SK-N-SH (cell line): ENCODE data around the gene ACTR3. TPM values are rescaled to one million over a fixed set of nuclear protein-coding genes. Genes with fewer than 3 reads are reported as not detected.
"Not testable (repeated sequence)": the region's sequence is repeated elsewhere in the genome, so short reads cannot be mapped to it uniquely, and the experiment has no call there.

Experiments
- CTCF ChIA-PET: fragments of 300-600, 350-600 bp; formaldehyde crosslinking; extraction: SDS; loops from one replicate; lab custom pipeline; 2021; lab: Yijun Ruan, JAX
- POLR2A ChIA-PET: fragments of 350-600 bp; sonication (Branson Sonifier 250); formaldehyde crosslinking; extraction: SDS; loops from one replicate; lab custom pipeline; 2020; ENCODE audit warnings: antibody characterized with exemption, inconsistent platforms; lab: Yijun Ruan, JAX
- DNase-seq: peaks from one replicate; pipeline ENCODE4 v3.0.0; 2012
- H2AFZ ChIP-seq: fragments of 200-600 bp; sonication (generic); 2 replicates; pipeline ENCODE4 v1.8.1; 2016; ENCODE audit warnings: antibody characterized with exemption, mild to moderate bottlenecking, low read depth
- H3F3A ChIP-seq: fragments of 200-600 bp; sonication (generic); replicated peaks from 2 replicates; pipeline ENCODE3; 2016; ENCODE audit warnings: antibody characterized with exemption, mild to moderate bottlenecking; ENCODE audit not compliant: insufficient read depth
- H3K27ac ChIP-seq, 2 experiments: fragments of 200-500 bp in 1 of 2; fragments of 200-600 bp in 1 of 2; sonication (Bioruptor generic) in 1 of 2; sonication (generic), shearing (Covaris generic) in 1 of 2; 2 replicates each; pipeline versions ENCODE4 v1.5.1 to v1.6.1; 2014 to 2016; ENCODE audit warnings: low read depth in 2 of 2, inconsistent platforms in 1 of 2, low read length in 1 of 2, mild to moderate bottlenecking in 1 of 2, mixed read lengths in 1 of 2
- H3K27me3 ChIP-seq: fragments of 200-600 bp; sonication (generic), shearing (Covaris generic); 2 replicates; pipeline ENCODE4 v1.6.1; 2016; ENCODE audit warnings: mixed run types; ENCODE audit not compliant: insufficient read depth
- H3K36me3 ChIP-seq, 2 experiments: fragments of 200-500 bp in 1 of 2; fragments of 200-600 bp in 1 of 2; sonication (Bioruptor generic) in 1 of 2; sonication (generic) in 1 of 2; replicated peaks in 1 of 2; 2 replicates each; pipeline versions ENCODE3 to v1.5.1; 2014 to 2016; ENCODE audit warnings: low read length in 1 of 2, mild to moderate bottlenecking in 1 of 2; ENCODE audit not compliant: insufficient read depth in 2 of 2, control insufficient read depth in 1 of 2
- H3K4me1 ChIP-seq, 2 experiments: fragments of 200-500 bp in 1 of 2; fragments of 200-600 bp in 1 of 2; sonication (Bioruptor generic) in 1 of 2; sonication (generic), shearing (Covaris generic) in 1 of 2; 2 replicates each; pipeline versions ENCODE4 v1.5.1 to v1.6.1; 2014 to 2016; ENCODE audit warnings: low read depth in 1 of 2, low read length in 1 of 2, mixed run types in 1 of 2; ENCODE audit not compliant: insufficient read depth in 2 of 2, control insufficient read depth in 1 of 2
- H3K4me2 ChIP-seq: fragments of 200-600 bp; sonication (generic), shearing (Covaris generic); 2 replicates; pipeline ENCODE4 v1.6.1; 2017; ENCODE audit warnings: mixed run types
- H3K4me3 ChIP-seq, 2 experiments: fragments of 200-500 bp in 1 of 2; fragments of 200-600 bp in 1 of 2; sonication (Bioruptor generic) in 1 of 2; sonication (generic), shearing (Covaris generic) in 1 of 2; 2 replicates each; pipeline versions ENCODE4 v1.5.1 to v1.8.1; 2014 to 2016; ENCODE audit warnings: low read depth in 2 of 2, inconsistent platforms in 1 of 2, low read length in 1 of 2, mild to moderate bottlenecking in 1 of 2, mixed read lengths in 1 of 2, moderate library complexity in 1 of 2
- H3K79me2 ChIP-seq: fragments of 200-600 bp; sonication (generic); 2 replicates; pipeline ENCODE4 v1.8.1; 2017; ENCODE audit warnings: mild to moderate bottlenecking; ENCODE audit not compliant: insufficient read depth
- H3K9ac ChIP-seq: fragments of 200-600 bp; sonication (generic); 2 replicates; pipeline ENCODE4 v1.6.1; 2017; ENCODE audit warnings: mixed run types
- H3K9me2 ChIP-seq: fragments of 200-600 bp; sonication (generic); 2 replicates; pipeline ENCODE4 v1.6.1; 2017; ENCODE audit warnings: mixed run types
- H3K9me3 ChIP-seq: fragments of 200-600 bp; sonication (generic); 2 replicates; pipeline ENCODE4 v1.6.1; 2017; ENCODE audit warnings: mixed run types, mild to moderate bottlenecking, moderate library complexity
- H4K20me1 ChIP-seq: fragments of 200-600 bp; sonication (generic); 2 replicates; pipeline ENCODE4 v1.6.1; 2017; ENCODE audit warnings: mild to moderate bottlenecking, mixed run types; ENCODE audit not compliant: insufficient read depth
- CHD2 ChIP-seq: fragments of 150-350 bp; IDR thresholded peaks from 2 replicates; pipeline ENCODE4 v1.6.1; 2018; ENCODE audit warnings: low read length; ENCODE audit not compliant: partially characterized antibody
- FOSL2 ChIP-seq: IDR thresholded peaks from 2 replicates; pipeline ENCODE4 v1.4.0; 2012; ENCODE audit warnings: low read depth, mild to moderate bottlenecking, moderate library complexity, borderline replicate concordance
- FOXJ3 ChIP-seq: sonication (generic); formaldehyde crosslinking; IDR thresholded peaks from 2 replicates; pipeline ENCODE4 v1.5.1; 2020; ENCODE audit warnings: mild to moderate bottlenecking, missing genetic modification reagents
- GABPA ChIP-seq: IDR thresholded peaks from 2 replicates; pipeline ENCODE4 v1.4.0; 2012; ENCODE audit warnings: low read depth, mild to moderate bottlenecking
- JUND ChIP-seq: IDR thresholded peaks from 2 replicates; pipeline ENCODE4 v1.4.0; 2012
- MEF2A ChIP-seq: IDR thresholded peaks from 2 replicates; pipeline ENCODE4 v1.4.0; 2012; ENCODE audit warnings: low read depth, borderline replicate concordance
- MXI1 ChIP-seq: IDR thresholded peaks from 2 replicates; pipeline ENCODE4 v1.6.1; 2012; ENCODE audit warnings: mild to moderate bottlenecking, low read depth, low read length, improper control_type of control experiment
- NFIC ChIP-seq: IDR thresholded peaks from 2 replicates; pipeline ENCODE4 v1.4.0; 2012; ENCODE audit warnings: borderline replicate concordance
- RAD21 ChIP-seq: IDR thresholded peaks from 2 replicates; pipeline ENCODE4 v1.6.1; 2012; ENCODE audit warnings: mild to moderate bottlenecking, low read length
- RCOR1 ChIP-seq: fragments of 150-350 bp; IDR thresholded peaks from 2 replicates; pipeline ENCODE4 v1.6.1; 2017; ENCODE audit warnings: antibody characterized with exemption, low read length
- SIN3A ChIP-seq: IDR thresholded peaks from 2 replicates; pipeline ENCODE4 v1.6.1; 2012; ENCODE audit warnings: low read depth, mild to moderate bottlenecking, low read length, moderate library complexity, borderline replicate concordance
- SMC3 ChIP-seq: IDR thresholded peaks from 2 replicates; pipeline ENCODE4 v1.6.1; 2012; ENCODE audit warnings: low read depth, low read length, improper control_type of control experiment
- TAF1 ChIP-seq: IDR thresholded peaks from 2 replicates; pipeline ENCODE4 v1.6.1; 2012; ENCODE audit warnings: low read depth, mild to moderate bottlenecking, low read length, moderate library complexity, borderline replicate concordance
- TEAD4 ChIP-seq: IDR thresholded peaks from 2 replicates; pipeline ENCODE4 v1.4.0; 2012; ENCODE audit warnings: mild to moderate bottlenecking, borderline replicate concordance; ENCODE audit not compliant: insufficient read depth
- YY1 ChIP-seq: IDR thresholded peaks from 2 replicates; pipeline ENCODE4 v1.4.0; 2012; ENCODE audit warnings: low read depth, mild to moderate bottlenecking
- WGBS: methylation state at CpG from one replicate; pipeline ENCODE4 v1.1.6; 2017; ENCODE audit warnings: low lambda C conversion rate; 5-methylcytosine and 5-hydroxymethylcytosine counted together
- polyA plus RNA-seq, 3 experiments: library from polyadenylated mRNA; depleted of rRNA; stranded (reverse); fragments of >200 nt; gene quantifications; 2 replicates each; pipeline ENCODE4 v1.2.3, GENCODE V29; 2012
- TF ChIP-seq, protein P1 (sequence below): IDR thresholded peaks from 2 replicates; pipeline ENCODE4; 2012
- TF ChIP-seq, protein P2 (sequence below): IDR thresholded peaks from 2 replicates; pipeline ENCODE4 v1.4.0; 2012; ENCODE audit warnings: low read depth
- TF ChIP-seq, protein P3 (sequence below): IDR thresholded peaks from 2 replicates; pipeline ENCODE4 v1.4.0; 2012; ENCODE audit warnings: low read depth, borderline replicate concordance

ACTR3 gene
- polyA plus RNA-seq, 1 of the 3 experiments (the other 2 are of a cell fraction), result 90.8 TPM

DNA sequence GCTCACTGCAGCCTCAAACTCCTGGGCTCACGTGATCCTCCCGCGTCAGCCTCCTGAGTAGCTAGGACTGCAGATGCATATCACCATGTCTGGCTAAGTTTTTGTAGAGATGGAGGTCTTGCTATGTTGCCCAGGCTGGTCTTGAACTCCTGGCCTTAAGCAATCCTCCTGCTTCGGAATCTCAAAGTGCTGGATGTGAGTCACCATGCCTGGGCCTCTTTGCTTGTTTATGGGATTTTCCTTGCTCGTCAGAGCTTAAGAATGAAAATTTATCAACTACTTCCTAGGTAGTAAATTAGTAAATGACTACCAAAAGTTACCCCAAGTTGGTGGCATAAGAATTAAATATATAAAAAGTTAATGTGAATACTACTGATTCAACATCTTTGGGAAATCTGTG is 51.0 kb downstream of the ACTR3 start (continued):
- no peak for TF ChIP-seq TAF1
- TF ChIP-seq TEAD4, result no peak
- no peak for TF ChIP-seq JUND
- TF ChIP-seq SIN3A, result no peak
- no peak for TF ChIP-seq RCOR1
- TF ChIP-seq, protein P1, sequence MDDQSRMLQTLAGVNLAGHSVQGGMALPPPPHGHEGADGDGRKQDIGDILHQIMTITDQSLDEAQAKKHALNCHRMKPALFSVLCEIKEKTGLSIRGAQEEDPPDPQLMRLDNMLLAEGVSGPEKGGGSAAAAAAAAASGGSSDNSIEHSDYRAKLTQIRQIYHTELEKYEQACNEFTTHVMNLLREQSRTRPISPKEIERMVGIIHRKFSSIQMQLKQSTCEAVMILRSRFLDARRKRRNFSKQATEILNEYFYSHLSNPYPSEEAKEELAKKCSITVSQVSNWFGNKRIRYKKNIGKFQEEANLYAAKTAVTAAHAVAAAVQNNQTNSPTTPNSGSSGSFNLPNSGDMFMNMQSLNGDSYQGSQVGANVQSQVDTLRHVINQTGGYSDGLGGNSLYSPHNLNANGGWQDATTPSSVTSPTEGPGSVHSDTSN, result no peak
- no peak for TF ChIP-seq SMC3

DNA sequence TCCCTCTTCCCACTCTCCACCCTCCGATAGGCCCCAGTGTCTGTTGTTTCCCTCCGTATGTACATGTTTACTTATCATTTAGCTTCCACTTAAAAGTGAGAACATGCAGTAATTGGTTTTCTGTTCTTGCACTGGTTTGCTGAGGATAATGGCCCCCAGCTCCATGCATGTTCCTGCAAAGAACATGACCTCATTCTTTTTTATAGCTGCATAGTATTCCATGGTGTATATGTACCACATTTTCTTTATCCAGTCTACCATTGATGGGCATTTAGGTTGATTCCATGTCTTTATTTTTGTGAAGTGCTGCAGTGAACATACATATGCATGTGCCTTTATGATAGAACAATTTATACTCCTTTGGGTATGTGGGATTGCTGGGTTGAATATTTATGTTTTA is 55.9 kb downstream of the ACTR3 start:
- DNase-seq, H3K27ac ChIP-seq, H3K9me3 ChIP-seq, H2AFZ ChIP-seq, H3K9me2 ChIP-seq, H4K20me1 ChIP-seq, H3K4me1 ChIP-seq, POLR2A ChIA-PET, H3K27me3 ChIP-seq, H3K4me2 ChIP-seq, H3K9ac ChIP-seq, H3K4me3 ChIP-seq: not testable (repeated sequence)
- CTCF ChIA-PET, result interaction anchor here (1.2 kb wide), 1 partner anchor 20 kb away, joined by 3 read pairs; no protein-coding TSS in a partner anchor
- Histone ChIP-seq H3K36me3 (peaks cover 56 to 87% of the 10 kb centered on the region in 2 experiments), H3F3A (peaks cover 28% of the 10 kb centered on the region), H3K79me2 (peaks cover 63% of the 10 kb centered on the region)
- WGBS, result 98% methylated on average over 2 of the region's 2 CpGs

DNA sequence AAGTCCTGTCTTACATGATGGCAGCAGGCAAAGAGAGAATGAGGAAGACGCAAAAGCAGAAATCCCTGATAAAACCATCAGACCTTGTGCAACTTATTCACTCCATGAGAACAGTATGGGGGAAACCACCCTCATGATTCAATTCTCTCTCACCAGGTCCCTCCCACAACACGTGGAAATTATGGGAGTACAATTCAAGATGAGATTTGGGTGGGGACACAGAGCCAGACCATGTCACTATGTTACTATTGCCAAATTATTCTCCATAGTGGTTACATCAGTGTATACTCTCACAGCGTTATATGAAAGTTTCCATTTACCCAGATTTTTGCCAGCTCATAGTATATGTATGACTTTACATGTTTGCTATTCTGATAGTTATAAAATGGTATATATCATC is 61.0 kb downstream of the ACTR3 start:
- H2AFZ ChIP-seq, H3K4me1 ChIP-seq, H4K20me1 ChIP-seq, H3K4me3 ChIP-seq, H3K27me3 ChIP-seq, CTCF ChIA-PET, H3K27ac ChIP-seq, H3K9me3 ChIP-seq, H3K4me2 ChIP-seq, H3K9ac ChIP-seq, POLR2A ChIA-PET, H3K9me2 ChIP-seq, DNase-seq: not testable (repeated sequence)
- peaks cover 52% of the 10 kb centered on the region for H3K79me2 ChIP-seq
- peaks cover 72 to 91% of the 10 kb centered on the region in 2 experiments for H3K36me3 ChIP-seq
- H3F3A ChIP-seq, result peaks cover 15% of the 10 kb centered on the region
- WGBS, result 94% methylated on average over 3 of the region's 3 CpGs

DNA sequence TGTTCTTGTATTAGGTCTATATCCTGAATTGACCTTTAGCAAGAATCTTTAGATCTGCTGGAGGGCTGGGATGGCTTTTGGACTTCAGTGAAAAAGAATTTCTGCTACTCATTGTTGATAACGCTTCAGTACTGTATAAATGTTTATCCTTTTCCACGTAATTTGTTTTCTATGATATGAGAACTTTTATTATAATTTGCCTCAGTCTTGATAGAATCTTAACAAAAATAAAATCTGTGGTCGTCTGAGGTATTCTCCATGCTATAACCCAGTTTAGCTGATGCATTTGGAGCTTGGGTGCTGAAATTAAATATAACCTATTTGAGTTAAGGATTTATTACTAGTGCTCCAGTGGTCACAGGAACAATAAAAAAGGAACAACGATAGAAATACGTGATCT is 71.1 kb downstream of the ACTR3 start:
- CTCF ChIA-PET, result no interaction called here
- WGBS, result 88% methylated on average over 5 of the region's 5 CpGs
- H3K79me2 ChIP-seq, result peaks cover 30% of the 10 kb centered on the region; the same call in 1 of the 2 replicates
- TF ChIP-seq, protein P2, sequence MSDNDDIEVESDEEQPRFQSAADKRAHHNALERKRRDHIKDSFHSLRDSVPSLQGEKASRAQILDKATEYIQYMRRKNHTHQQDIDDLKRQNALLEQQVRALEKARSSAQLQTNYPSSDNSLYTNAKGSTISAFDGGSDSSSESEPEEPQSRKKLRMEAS, result no peak
- TF ChIP-seq SMC3 (no peak), CHD2 (no peak), FOXJ3 (CRISPR knock-in tag) (no peak), YY1 (no peak), GABPA (no peak), MXI1 (no peak), SIN3A (no peak), MEF2A (no peak), NFIC (no peak), FOSL2 (no peak), RAD21 (no peak)
- TF ChIP-seq, protein P3, sequence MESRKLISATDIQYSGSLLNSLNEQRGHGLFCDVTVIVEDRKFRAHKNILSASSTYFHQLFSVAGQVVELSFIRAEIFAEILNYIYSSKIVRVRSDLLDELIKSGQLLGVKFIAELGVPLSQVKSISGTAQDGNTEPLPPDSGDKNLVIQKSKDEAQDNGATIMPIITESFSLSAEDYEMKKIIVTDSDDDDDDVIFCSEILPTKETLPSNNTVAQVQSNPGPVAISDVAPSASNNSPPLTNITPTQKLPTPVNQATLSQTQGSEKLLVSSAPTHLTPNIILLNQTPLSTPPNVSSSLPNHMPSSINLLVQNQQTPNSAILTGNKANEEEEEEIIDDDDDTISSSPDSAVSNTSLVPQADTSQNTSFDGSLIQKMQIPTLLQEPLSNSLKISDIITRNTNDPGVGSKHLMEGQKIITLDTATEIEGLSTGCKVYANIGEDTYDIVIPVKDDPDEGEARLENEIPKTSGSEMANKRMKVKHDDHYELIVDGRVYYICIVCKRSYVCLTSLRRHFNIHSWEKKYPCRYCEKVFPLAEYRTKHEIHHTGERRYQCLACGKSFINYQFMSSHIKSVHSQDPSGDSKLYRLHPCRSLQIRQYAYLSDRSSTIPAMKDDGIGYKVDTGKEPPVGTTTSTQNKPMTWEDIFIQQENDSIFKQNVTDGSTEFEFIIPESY, result no peak

More for the DNA sequence above, 71.1 kb downstream of the ACTR3 start:
- Histone ChIP-seq H3K9ac (no peak overlapping the region), H3K4me1 (no peaks in the 10 kb centered on the region; a peak in 1 of 4 replicates), H3K4me3 (no peak overlapping the region), H3K27ac (no peak overlapping the region), H2AFZ (no peak overlapping the region), H3K9me3 (no peaks in the 10 kb centered on the region), H3K4me2 (no peak overlapping the region), H3K36me3 (peaks cover 48 to 76% of the 10 kb centered on the region in 2 experiments), H3K27me3 (no peaks in the 10 kb centered on the region), H3K9me2 (no peaks in the 10 kb centered on the region), H3F3A (peaks cover 30% of the 10 kb centered on the region), H4K20me1 (peaks cover 12% of the 10 kb centered on the region; the same call in 1 of the 2 replicates)
- DNase-seq, result no peak
- POLR2A ChIA-PET, result no interaction called here
